Suprapubic skin (tissue), 3 donors: ENCODE measurements around the gene CARD16.

ENCODE experiments used
- POLR2A ChIP-seq, 2 donors: fragments of 450-650 bp; IDR thresholded peaks; one replicate each; pipeline ENCODE4 v1.6.1; 2017; ENCODE audit warnings: antibody characterized with exemption in 2 of 2, mild to moderate bottlenecking in 2 of 2, moderate library complexity in 2 of 2
- TF ChIP-seq, protein P1 (sequence below), 2 donors: fragments of 200-600 bp in 1 of 2; fragments of 450-650 bp in 1 of 2; sonication (generic) in 1 of 2; IDR thresholded peaks; one replicate each; pipeline ENCODE4 v1.5.1; 2016 to 2019; ENCODE audit warnings: antibody characterized with exemption in 2 of 2, mild to moderate bottlenecking in 1 of 2, moderate library complexity in 1 of 2

DNA sequence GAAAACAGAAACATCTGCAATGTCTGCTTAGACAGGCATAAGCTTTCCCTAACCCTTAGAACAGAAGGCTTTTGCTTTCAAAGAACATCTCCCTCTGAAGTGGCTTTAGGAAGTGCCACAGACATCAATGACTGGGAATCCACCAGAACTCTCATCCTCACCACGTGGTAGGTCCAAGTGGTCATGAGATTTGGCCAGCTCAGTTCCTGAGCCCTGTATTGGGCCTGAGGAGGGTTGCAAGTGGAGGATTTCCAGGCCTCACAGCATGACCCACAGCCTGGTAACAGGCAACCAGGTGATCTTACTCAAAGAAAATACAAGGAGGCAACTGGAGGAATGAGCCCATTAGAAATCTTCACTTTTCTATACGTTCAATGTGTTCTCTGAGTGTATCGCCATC is 11.8 kb downstream of the CARD16 start:
- TF ChIP-seq, protein P1, sequence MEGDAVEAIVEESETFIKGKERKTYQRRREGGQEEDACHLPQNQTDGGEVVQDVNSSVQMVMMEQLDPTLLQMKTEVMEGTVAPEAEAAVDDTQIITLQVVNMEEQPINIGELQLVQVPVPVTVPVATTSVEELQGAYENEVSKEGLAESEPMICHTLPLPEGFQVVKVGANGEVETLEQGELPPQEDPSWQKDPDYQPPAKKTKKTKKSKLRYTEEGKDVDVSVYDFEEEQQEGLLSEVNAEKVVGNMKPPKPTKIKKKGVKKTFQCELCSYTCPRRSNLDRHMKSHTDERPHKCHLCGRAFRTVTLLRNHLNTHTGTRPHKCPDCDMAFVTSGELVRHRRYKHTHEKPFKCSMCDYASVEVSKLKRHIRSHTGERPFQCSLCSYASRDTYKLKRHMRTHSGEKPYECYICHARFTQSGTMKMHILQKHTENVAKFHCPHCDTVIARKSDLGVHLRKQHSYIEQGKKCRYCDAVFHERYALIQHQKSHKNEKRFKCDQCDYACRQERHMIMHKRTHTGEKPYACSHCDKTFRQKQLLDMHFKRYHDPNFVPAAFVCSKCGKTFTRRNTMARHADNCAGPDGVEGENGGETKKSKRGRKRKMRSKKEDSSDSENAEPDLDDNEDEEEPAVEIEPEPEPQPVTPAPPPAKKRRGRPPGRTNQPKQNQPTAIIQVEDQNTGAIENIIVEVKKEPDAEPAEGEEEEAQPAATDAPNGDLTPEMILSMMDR (IDR thresholded peaks at IDR 0.05): no peak
- TF ChIP-seq POLR2A (IDR thresholded peaks at IDR 0.05): no peak
